Small intestine (tissue), 7 donors: ENCODE data around the gene RNF135. TPM values are rescaled to one million over a fixed set of nuclear protein-coding genes. Genes with fewer than 3 reads are reported as not detected.
"Not testable (repeated sequence)": the region's sequence is repeated elsewhere in the genome, so short reads cannot be mapped to it uniquely, and the experiment has no call there.

Source experiments
- DNase-seq, 2 donors: peaks; one replicate each; pipeline versions ENCODE4 v3.0.0 to v3.0.0-alpha.2; 2013
- FAIRE-seq: peaks from 2 replicates; lab custom pipeline; 2012; peaks lifted over from hg19 to GRCh38; lab: Jason Lieb, UNC
- H3K27ac ChIP-seq, 3 donors: one replicate each; pipeline ENCODE4 v1.5.1; 2013; ENCODE audit warnings: low read length in 2 of 3, mild to moderate bottlenecking in 2 of 3, control low read depth in 1 of 3, inconsistent platforms in 1 of 3, low read depth in 1 of 3, moderate library complexity in 1 of 3
- H3K27me3 ChIP-seq, 3 donors: one replicate each; pipeline ENCODE4 v1.6.1; 2013; ENCODE audit warnings: low read length in 3 of 3, inconsistent platforms in 1 of 3; ENCODE audit not compliant: control insufficient read depth in 3 of 3, insufficient read depth in 3 of 3
- H3K36me3 ChIP-seq, 3 donors: one replicate each; pipeline ENCODE4 v1.6.1; 2013; ENCODE audit warnings: low read length in 3 of 3, inconsistent platforms in 1 of 3, low read depth in 1 of 3, mild to moderate bottlenecking in 1 of 3, moderate library complexity in 1 of 3; ENCODE audit not compliant: control insufficient read depth in 3 of 3, insufficient read depth in 2 of 3
- H3K4me1 ChIP-seq, 3 donors: one replicate each; pipeline ENCODE4 v1.6.1; 2013; ENCODE audit warnings: low read length in 2 of 3, inconsistent platforms in 1 of 3, low read depth in 1 of 3, mild to moderate bottlenecking in 1 of 3, moderate library complexity in 1 of 3; ENCODE audit not compliant: control insufficient read depth in 3 of 3, insufficient read depth in 2 of 3
- H3K4me3 ChIP-seq, 3 donors: one replicate each; pipeline ENCODE4 v1.5.1; 2013; ENCODE audit warnings: low read length in 3 of 3, control low read depth in 1 of 3, inconsistent platforms in 1 of 3, low read depth in 1 of 3, mild to moderate bottlenecking in 1 of 3, moderate library complexity in 1 of 3
- H3K9me3 ChIP-seq, 2 donors: one replicate each; pipeline ENCODE4 v1.6.1; 2013; ENCODE audit warnings: low read depth in 1 of 2, low read length in 1 of 2; ENCODE audit not compliant: control insufficient read depth in 2 of 2, insufficient read depth in 1 of 2
- WGBS, 3 donors: extraction: QIAGEN DNeasy Blood & Tissue Kit; methylation state at CpG; one replicate each; pipeline ENCODE4 v1.1.7; 2013; 5-methylcytosine and 5-hydroxymethylcytosine counted together
- polyA plus RNA-seq, 4 donors: library from polyadenylated mRNA; stranded (reverse) in 3 of 4; unstranded in 1 of 4; fragments of 200-250 nt in 3 of 4; fragments of 120-200 nt in 1 of 4; gene quantifications; one replicate each; pipeline versions ENCODE4 v1.2.1 to v1.2.3, GENCODE V29; 2013
- donor health status: healthy with polysubstance abuse.
- donor health status: control.
- donor health status: control.
- donor health status: Bipolar disorder and iron deficiency.
- donor health status: healthy.

Gene RNF135
- polyA plus RNA-seq, 4 donors, result 12.3 to 20.5 (median 15.4) TPM

GRCh38 chr17:30961209-30962188 lies 9.3 kb upstream of the RNF135 start:
- peak overlapping the region in 1 of 3 donors; percentile 1 for H3K27ac ChIP-seq
- 82 to 88% (median 83%) methylated on average over 9 of the region's 9 CpGs for WGBS, 3 donors

DNA sequence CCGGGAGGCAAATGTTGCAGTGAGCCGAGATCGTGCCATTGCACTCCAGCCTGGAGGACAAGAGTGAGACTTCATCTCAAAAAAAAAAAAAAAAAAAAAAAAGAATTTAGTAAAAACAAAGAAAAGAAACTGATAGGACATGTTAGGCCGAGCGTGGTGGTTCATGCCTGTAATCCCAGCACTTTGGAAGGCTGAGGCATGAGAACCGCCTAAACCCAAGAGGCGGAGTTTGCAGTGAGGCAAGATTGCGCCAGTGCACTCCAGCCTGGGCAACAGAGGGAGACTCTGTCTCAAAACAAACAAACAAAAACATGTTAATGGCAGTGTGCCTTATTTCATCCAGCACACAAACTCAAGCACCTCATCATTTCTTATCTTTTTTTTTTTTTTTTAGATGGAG lies 6.5 kb upstream of the RNF135 start:
- H3K9me3 ChIP-seq, H3K4me1 ChIP-seq, H3K36me3 ChIP-seq, H3K4me3 ChIP-seq, DNase-seq, H3K27me3 ChIP-seq, FAIRE-seq, H3K27ac ChIP-seq: not testable (repeated sequence)
- 95 to 100% (median 98%) methylated on average over 8 of the region's 8 CpGs for WGBS, 3 donors

More at GRCh38 chr17:30961209-30962188, 9.3 kb upstream of the RNF135 start:
- Histone ChIP-seq H3K27me3 (no peaks in the 10 kb centered on the region), H3K4me3 (no peak overlapping the region), H3K4me1 (no peaks in the 10 kb centered on the region), H3K9me3 (no peaks in the 10 kb centered on the region), H3K36me3 (no peaks in the 10 kb centered on the region)
- DNase-seq, result no peak
- FAIRE-seq, result no peak

DNA sequence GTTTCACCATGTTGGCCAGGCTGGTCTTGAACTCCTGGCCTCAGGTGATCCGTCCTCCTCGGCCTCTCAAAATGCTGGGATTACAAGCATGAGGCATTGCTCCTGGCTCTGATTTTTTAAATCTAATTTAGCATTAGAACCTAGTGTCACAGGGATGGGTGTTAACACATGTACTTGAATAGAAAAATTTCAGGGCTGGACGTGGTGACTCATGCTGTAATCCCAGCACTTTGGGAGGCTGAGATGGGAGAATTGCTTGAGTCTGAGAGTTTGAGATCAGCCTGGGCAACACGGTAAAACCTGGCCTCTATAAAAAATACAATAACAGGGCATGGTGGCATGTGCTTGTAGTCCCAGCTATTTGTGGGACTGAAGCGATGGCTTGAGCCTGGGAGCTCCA lies 6.0 kb upstream of the RNF135 start:
- Histone ChIP-seq H3K27me3 (no peaks in the 10 kb centered on the region), H3K4me1 (no peaks in the 10 kb centered on the region), H3K27ac (no peak overlapping the region), H3K4me3 (no peak overlapping the region), H3K36me3 (no peaks in the 10 kb centered on the region), H3K9me3 (no peaks in the 10 kb centered on the region)
- WGBS, 3 donors, result 73 to 82% (median 81%) methylated on average over 5 of the region's 5 CpGs
- DNase-seq, result no peak
- no peak for FAIRE-seq

GRCh38 chr17:30965686-30966085 lies 5.2 kb upstream of the RNF135 start:
- 75 to 90% (median 78%) methylated on average over 3 of the region's 3 CpGs for WGBS, 3 donors
- Histone ChIP-seq H3K27me3 (no peaks in the 10 kb centered on the region), H3K27ac (no peak overlapping the region), H3K4me3 (no peak overlapping the region), H3K4me1 (no peaks in the 10 kb centered on the region), H3K36me3 (no peaks in the 10 kb centered on the region), H3K9me3 (no peaks in the 10 kb centered on the region)
- FAIRE-seq (no peak), DNase-seq (no peak)

DNA sequence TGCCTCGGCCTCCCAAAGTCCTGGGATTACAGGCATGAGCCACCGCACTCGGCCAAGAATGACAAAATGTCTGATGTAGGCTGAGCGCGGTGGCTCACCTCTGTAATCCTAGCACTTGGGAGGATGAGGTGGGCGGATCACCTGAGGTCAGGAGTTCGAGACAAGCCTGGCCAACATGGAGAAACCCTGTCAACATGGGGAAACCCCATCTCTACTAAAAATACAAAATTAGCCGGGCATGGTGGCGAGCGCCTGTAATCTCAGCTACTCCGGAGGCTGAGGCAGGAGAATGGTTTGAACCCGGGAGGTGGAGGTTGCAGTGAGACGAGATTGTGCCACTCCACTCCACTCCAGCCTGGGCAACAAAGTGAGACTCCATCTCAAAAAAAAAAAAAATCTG lies 2.9 kb upstream of the RNF135 start:
- not testable (repeated sequence) for H3K27ac ChIP-seq, FAIRE-seq, DNase-seq, H3K4me3 ChIP-seq, H3K9me3 ChIP-seq, H3K4me1 ChIP-seq, H3K36me3 ChIP-seq, H3K27me3 ChIP-seq
- 89 to 91% (median 90%) methylated on average over 13 of the region's 13 CpGs for WGBS, 3 donors

GRCh38 chr17:30969989-30970830 lies 629 bp upstream of the RNF135 start:
- H3K27ac ChIP-seq, result peak overlapping the region; percentile 95 to 100 (median 95)
- H3K4me1 ChIP-seq, result peaks cover 0 to 8% (median 0%) of the 10 kb centered on the region in 3 donors
- FAIRE-seq, result no peak
- peak overlapping the region; percentile 70 to 93 (median 72) for H3K4me3 ChIP-seq
- WGBS, 3 donors, result 3 to 9% (median 9%) methylated on average over 31 of the region's 31 CpGs
- H3K9me3 ChIP-seq, result peaks cover 0 to 5% of the 10 kb centered on the region in 2 donors
- peak in 1 of 2 donors; percentile 46 for DNase-seq
- H3K36me3 ChIP-seq, result no peaks in the 10 kb centered on the region
- no peaks in the 10 kb centered on the region for H3K27me3 ChIP-seq

DNA sequence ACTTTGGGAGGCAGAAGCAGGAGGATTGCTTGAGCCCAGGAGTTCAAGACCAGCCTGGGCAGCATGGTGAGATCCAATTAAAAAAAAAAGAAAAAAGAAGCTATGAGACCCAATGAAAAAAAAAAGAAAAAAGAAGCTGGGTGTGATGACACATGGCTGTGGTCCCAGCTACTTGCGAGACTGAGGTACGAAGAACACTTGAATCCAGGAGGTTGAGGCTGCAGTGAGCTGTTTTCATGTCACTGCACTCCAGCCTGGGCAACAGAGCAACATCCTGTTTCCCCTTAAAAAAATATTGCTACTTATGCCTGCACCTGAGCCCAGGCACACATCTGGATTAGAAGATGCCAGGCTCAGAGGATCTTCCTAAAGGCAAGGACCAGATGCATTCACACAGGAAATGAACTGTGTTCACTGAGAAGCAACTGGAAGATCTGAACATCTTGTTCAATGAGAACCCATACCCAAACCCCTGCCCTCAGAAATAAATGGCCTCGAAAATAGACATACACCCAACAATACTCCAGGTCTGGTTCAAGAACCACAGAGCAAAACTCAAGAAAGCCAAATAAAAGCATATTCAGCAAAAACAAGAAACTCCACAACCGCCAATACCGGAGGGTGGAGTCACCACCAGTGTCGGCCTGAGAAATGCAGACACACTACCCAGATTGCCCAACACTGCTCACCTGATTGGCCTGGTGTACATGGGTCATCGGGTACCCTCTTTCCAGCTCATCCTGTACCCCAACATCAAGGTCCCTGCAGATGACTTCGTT lies 4.4 kb downstream of the RNF135 start:
- no peak overlapping the region for H3K27ac ChIP-seq
- no peak for FAIRE-seq
- H3K27me3 ChIP-seq, result no peaks in the 10 kb centered on the region
- peaks cover 0 to 9% of the 10 kb centered on the region in 2 donors for H3K9me3 ChIP-seq
- 92 to 97% (median 94%) methylated on average over 8 of the region's 8 CpGs for WGBS, 3 donors
- peaks cover 0 to 4% (median 0%) of the 10 kb centered on the region in 3 donors for H3K36me3 ChIP-seq
- no peak for DNase-seq
- H3K4me1 ChIP-seq, result peaks cover 0 to 8% (median 0%) of the 10 kb centered on the region in 3 donors
- H3K4me3 ChIP-seq, result no peak overlapping the region
